Measurements from ENCODE around the gene EMC7. TPM values are rescaled to one million over a fixed set of nuclear protein-coding genes. Genes with fewer than 3 reads are reported as not detected.
"Not testable (repeated sequence)": the region's sequence is repeated elsewhere in the genome, so short reads cannot be mapped to it uniquely, and the experiment has no call there.

EMC7 gene
- total RNA-seq, 1 donor from 2014 or later: 66.8 TPM

GRCh38 chr15:34055868-34056595, 45.6 kb downstream of the EMC7 start:
- no peak overlapping the region for H3K27ac ChIP-seq
- DNase-seq (no peak), ATAC-seq (no peak)
- intact Hi-C loops (cut with DNase I): no loop called here
- no peaks in the 10 kb centered on the region for H3K4me1 ChIP-seq
- H3K36me3 ChIP-seq: no peaks in the 10 kb centered on the region
- no peak for TF ChIP-seq CTCF (IDR thresholded peaks at IDR 0.05)
- no peak overlapping the region for H3K4me3 ChIP-seq
- no peaks in the 10 kb centered on the region for H3K9me3 ChIP-seq
- no peaks in the 10 kb centered on the region for H3K27me3 ChIP-seq

- no peaks in the 10 kb centered on the region for H3K27me3 ChIP-seq
- TF ChIP-seq CTCF (IDR thresholded peaks at IDR 0.05): no peak
- H3K4me3 ChIP-seq: no peak overlapping the region
- no peaks in the 10 kb centered on the region for H3K9me3 ChIP-seq
- no peak overlapping the region for H3K27ac ChIP-seq
- no peaks in the 10 kb centered on the region for H3K36me3 ChIP-seq
- no peak for ATAC-seq
- no peaks in the 10 kb centered on the region for H3K4me1 ChIP-seq
- DNase-seq: no peak
- intact Hi-C loops (cut with DNase I): no loop called here
These were observed 47.5 kb downstream of the EMC7 start for GRCh38 chr15:34054081-34054707.

DNA sequence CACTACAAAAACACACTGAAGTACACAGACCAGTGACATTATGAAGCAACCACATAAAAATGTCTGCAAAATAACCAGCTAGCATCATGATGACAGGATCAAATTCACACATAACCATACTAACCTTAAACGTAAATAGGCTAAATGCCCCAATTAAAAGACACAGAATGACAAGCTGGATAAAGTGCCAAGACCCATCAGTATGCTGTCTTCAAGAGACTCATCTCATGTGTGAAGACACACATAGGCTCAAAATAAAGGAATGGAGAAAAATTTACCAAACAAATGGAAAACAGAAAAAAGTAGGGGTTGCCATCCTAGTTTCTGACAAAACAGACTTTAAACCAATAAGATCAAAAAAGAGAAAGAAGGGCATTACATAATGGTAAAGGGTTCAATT, 51.3 kb downstream of the EMC7 start:
- H3K9me3 ChIP-seq; intact Hi-C loops (cut with DNase I); ATAC-seq; H3K27ac ChIP-seq; H3K27me3 ChIP-seq; H3K4me1 ChIP-seq; DNase-seq; H3K4me3 ChIP-seq; H3K36me3 ChIP-seq: not testable (repeated sequence)

GRCh38 chr15:34049112-34049511, 52.5 kb downstream of the EMC7 start:
- no peak overlapping the region for H3K27ac ChIP-seq
- no peak overlapping the region for H3K4me3 ChIP-seq
- no peaks in the 10 kb centered on the region for H3K27me3 ChIP-seq
- ATAC-seq (no peak), DNase-seq (no peak)
- H3K4me1 ChIP-seq: no peaks in the 10 kb centered on the region
- H3K36me3 ChIP-seq: no peaks in the 10 kb centered on the region
- H3K9me3 ChIP-seq: no peaks in the 10 kb centered on the region
- intact Hi-C loops (cut with DNase I): no loop called here
- no peak for TF ChIP-seq CTCF (IDR thresholded peaks at IDR 0.05)

- intact Hi-C loops (cut with DNase I): no loop called here
These were observed 53.5 kb downstream of the EMC7 start for GRCh38 chr15:34047893-34048775.

More at GRCh38 chr15:34047893-34048775, 53.5 kb downstream of the EMC7 start:
- H3K9me3 ChIP-seq: no peaks in the 10 kb centered on the region
- no peak for ATAC-seq
- H3K27ac ChIP-seq: no peak overlapping the region
- DNase-seq: no peak
- no peaks in the 10 kb centered on the region for H3K36me3 ChIP-seq
- no peaks in the 10 kb centered on the region for H3K27me3 ChIP-seq
- H3K4me1 ChIP-seq: no peaks in the 10 kb centered on the region
- no peak overlapping the region for H3K4me3 ChIP-seq
- TF ChIP-seq CTCF (IDR thresholded peaks at IDR 0.05): no peak

Measured in upper lobe of right lung (tissue), 1 donor.